Rectal smooth muscle tissue (tissue), 1 donor: ENCODE results near the gene RNF144B.

Experiments
- H3K27ac ChIP-seq: one replicate; pipeline ENCODE4 v1.7.0; 2013; ENCODE audit warnings: low read depth, low read length, inconsistent platforms
- H3K27me3 ChIP-seq: one replicate; pipeline ENCODE4 v1.7.0; 2013; ENCODE audit warnings: low read length; ENCODE audit not compliant: control insufficient read depth, insufficient read depth
- H3K36me3 ChIP-seq: one replicate; pipeline ENCODE4 v1.7.0; 2013; ENCODE audit warnings: low read length; ENCODE audit not compliant: control insufficient read depth, insufficient read depth
- H3K4me1 ChIP-seq: one replicate; pipeline ENCODE4 v1.7.0; 2013; ENCODE audit warnings: low read length; ENCODE audit not compliant: control insufficient read depth, insufficient read depth
- H3K4me3 ChIP-seq: one replicate; pipeline ENCODE4 v1.7.0; 2013; ENCODE audit warnings: low read length
- H3K9ac ChIP-seq: one replicate; pipeline ENCODE4 v1.7.0; 2013; ENCODE audit warnings: low read length

RNF144B gene

DNA sequence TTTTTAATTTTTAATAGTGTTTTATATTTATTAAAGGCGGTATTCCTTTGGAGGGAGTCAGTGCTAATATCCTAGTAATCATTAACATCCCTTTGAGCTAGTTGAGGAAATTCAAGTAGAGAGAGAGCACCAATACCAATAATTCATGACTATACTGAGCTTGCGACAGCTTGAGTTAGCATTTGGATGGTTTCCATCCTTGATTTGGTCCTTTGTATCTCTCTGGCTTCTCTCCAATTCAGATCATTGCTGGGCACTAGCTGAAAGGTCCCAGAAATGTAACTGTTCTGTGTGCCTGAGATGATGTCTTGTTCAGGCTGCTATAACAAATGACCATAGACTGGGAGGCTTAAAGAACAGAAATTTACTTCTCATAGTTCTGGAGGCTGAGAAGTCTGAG is 77.0 kb downstream of the RNF144B start:
- no peak overlapping the region for H3K27ac ChIP-seq
- peaks cover 4% of the 10 kb centered on the region for H3K36me3 ChIP-seq

DNA sequence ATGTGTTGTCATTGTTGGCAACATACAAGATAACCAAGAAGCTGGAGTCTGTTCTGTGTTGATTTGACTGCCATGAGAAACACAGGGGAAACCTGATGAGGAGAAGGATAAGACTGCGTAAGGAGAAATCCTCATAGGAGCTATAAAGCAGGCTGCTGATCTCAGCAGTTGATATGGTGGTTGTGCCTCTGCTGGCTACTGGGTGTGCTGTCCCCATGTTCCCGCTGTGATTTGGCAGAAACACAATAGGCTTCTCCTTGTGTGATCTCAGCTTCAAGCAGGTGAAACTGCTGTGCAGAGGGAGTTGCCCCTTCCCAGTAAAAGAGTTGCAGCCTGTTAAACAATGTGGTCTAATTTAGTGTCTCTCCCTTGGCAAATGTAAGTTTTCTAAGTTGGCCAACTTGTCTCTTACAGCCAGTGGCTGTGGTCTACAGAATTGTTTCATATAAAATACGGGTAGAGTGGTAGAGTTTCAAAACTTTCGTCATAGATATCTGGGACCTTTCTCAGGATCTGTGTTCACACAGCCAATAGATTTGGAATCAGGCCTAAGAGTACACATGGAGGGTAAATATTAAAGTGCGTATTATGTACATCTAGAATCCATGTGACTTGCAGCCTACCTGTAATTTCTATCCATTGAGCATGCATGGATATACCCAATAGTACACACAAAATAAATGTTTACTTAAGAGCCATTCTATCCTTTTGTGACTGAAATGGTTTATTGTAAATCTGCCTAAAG is 78.4 kb downstream of the RNF144B start:
- Histone ChIP-seq H3K27ac (no peak overlapping the region), H3K9ac (no peak overlapping the region), H3K4me1 (no peaks in the 10 kb centered on the region), H3K27me3 (no peaks in the 10 kb centered on the region), H3K4me3 (no peak overlapping the region), H3K36me3 (peaks cover 4% of the 10 kb centered on the region)

More for the DNA sequence above, 77.0 kb downstream of the RNF144B start:
- H3K4me3 ChIP-seq = no peak overlapping the region
- H3K27me3 ChIP-seq = no peaks in the 10 kb centered on the region
- no peak overlapping the region for H3K9ac ChIP-seq
- no peaks in the 10 kb centered on the region for H3K4me1 ChIP-seq

DNA sequence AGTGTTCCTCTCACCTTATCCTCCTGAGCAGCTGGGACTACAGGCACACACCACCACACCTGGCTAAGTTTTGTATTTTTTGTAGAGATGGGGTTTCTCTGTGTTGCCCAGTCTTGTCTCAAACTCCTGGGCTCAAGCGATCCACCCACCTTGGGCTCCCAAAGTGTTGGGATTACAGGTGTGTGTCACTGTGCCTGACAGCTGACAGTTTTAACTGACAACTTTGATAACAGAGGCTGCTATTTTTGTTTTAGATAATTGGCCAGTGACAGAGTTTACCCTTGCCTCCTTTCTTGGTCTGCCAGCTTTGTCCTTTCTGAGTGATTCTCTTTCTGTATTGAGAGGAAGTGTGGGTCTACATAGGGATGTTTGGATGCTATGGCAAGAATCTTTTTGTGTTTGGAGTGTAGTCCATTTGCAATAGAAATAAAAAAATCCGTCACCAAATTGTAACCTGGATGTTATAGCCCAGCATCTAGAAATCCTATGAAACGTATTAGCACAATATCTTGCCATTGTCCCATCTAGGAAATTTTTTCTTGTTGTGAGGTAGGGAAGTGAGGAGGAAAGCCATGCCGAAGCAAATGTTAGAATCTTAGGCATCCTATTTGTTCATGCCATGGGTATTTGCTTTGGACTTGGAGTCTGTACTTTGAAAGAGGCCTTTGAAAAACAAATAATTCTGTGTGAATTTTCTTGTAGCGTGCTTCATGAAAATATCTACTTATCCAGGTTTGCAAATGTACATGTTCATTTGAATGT is 80.8 kb downstream of the RNF144B start:
- no peak overlapping the region for H3K27ac ChIP-seq
- H3K36me3 ChIP-seq = peaks cover 4% of the 10 kb centered on the region

GRCh38 chr6:18468503-18468843 is 81.3 kb downstream of the RNF144B start:
- H3K27ac ChIP-seq = no peak overlapping the region
- no peak overlapping the region for H3K4me3 ChIP-seq
- H3K36me3 ChIP-seq = peaks cover 4% of the 10 kb centered on the region
- no peaks in the 10 kb centered on the region for H3K27me3 ChIP-seq
- no peak overlapping the region for H3K9ac ChIP-seq
- H3K4me1 ChIP-seq = no peaks in the 10 kb centered on the region

More for the DNA sequence above, 80.8 kb downstream of the RNF144B start:
- Histone ChIP-seq H3K4me1 (no peaks in the 10 kb centered on the region), H3K4me3 (no peak overlapping the region), H3K9ac (no peak overlapping the region), H3K27me3 (no peaks in the 10 kb centered on the region)

DNA sequence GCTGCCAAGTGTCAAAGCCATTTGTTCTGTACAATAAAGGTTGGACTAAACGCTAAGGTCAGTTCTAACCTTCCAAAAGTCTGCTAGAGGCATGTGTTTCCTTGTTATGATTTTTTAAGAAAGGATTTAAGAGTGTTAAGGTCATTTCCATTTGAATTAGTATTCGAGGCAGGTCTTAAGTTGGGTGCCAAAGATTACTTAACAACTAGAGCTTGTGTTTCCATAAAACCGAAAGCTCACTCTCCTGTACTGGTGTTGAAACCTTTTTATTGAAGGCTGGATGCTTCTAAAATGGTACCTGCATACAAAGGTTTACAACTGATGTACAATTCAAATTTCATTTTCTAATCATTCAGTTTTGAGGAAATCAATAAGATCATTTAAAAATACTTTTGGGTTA is 82.4 kb downstream of the RNF144B start:
- Histone ChIP-seq H3K36me3 (peaks cover 4% of the 10 kb centered on the region), H3K27me3 (no peaks in the 10 kb centered on the region), H3K4me1 (no peaks in the 10 kb centered on the region), H3K27ac (no peak overlapping the region), H3K4me3 (no peak overlapping the region), H3K9ac (no peak overlapping the region)

GRCh38 chr6:18471232-18471964 is 84.2 kb downstream of the RNF144B start:
- Histone ChIP-seq H3K4me1 (no peaks in the 10 kb centered on the region), H3K4me3 (no peak overlapping the region), H3K27me3 (no peaks in the 10 kb centered on the region), H3K36me3 (no peaks in the 10 kb centered on the region), H3K27ac (no peak overlapping the region), H3K9ac (no peak overlapping the region)

- H3K4me3 ChIP-seq = no peak overlapping the region
- no peak overlapping the region for H3K27ac ChIP-seq
- no peaks in the 10 kb centered on the region for H3K36me3 ChIP-seq
- H3K4me1 ChIP-seq = no peaks in the 10 kb centered on the region
- no peak overlapping the region for H3K9ac ChIP-seq
- H3K27me3 ChIP-seq = no peaks in the 10 kb centered on the region
Measured at GRCh38 chr6:18472941-18473340, 85.8 kb downstream of the RNF144B start.

DNA sequence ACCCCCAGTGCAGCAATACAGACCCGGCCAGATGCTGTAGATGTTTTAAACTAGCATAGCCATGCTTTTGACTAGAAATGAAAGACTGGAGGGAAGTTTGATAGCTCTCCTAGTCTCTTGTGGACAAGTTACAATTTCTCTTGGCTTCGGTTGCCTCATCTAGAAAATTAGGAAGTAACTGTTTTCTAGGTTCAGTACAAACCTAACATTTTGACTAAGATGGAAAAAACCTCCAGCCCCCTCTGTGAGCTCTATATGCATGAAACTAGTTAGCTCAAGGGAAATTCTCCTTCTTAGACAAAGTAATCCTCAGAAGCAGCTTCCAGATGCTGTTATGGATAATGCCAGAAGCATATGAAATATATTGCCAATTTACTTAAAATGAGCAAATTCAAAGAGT is 86.6 kb downstream of the RNF144B start:
- Histone ChIP-seq H3K27me3 (no peaks in the 10 kb centered on the region), H3K4me3 (no peak overlapping the region), H3K4me1 (no peaks in the 10 kb centered on the region), H3K36me3 (no peaks in the 10 kb centered on the region), H3K9ac (no peak overlapping the region), H3K27ac (no peak overlapping the region)

- H3K4me1 ChIP-seq = no peaks in the 10 kb centered on the region
- H3K9ac ChIP-seq = no peak overlapping the region
- H3K36me3 ChIP-seq = no peaks in the 10 kb centered on the region
- H3K27ac ChIP-seq = no peak overlapping the region
- no peak overlapping the region for H3K4me3 ChIP-seq
- H3K27me3 ChIP-seq = no peaks in the 10 kb centered on the region
Measured at GRCh38 chr6:18477301-18477941, 90.3 kb downstream of the RNF144B start.

DNA sequence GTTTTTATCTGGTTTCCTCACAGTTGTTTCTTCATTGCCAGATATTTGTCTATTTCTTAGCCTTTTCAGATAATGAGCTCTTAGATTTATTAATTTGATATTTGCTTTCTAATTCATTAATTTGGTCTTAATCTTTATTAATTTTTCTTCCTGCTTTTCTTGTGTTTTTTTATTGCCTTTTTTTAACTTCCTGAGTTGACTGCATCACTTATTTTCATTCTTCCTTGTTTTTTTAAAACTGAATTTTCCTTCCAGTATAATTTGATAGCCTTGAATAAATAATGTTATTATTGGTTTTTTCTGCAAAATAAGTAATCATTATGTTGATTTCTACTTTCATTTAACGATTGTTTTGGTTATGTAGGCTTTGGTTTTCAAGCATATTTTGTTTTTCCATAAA is 91.5 kb downstream of the RNF144B start:
- Histone ChIP-seq H3K4me3 (no peak overlapping the region), H3K36me3 (no peaks in the 10 kb centered on the region), H3K27me3 (no peaks in the 10 kb centered on the region), H3K4me1 (no peaks in the 10 kb centered on the region), H3K9ac (no peak overlapping the region), H3K27ac (no peak overlapping the region)

GRCh38 chr6:18481870-18482269 is 94.7 kb downstream of the RNF144B start:
- no peaks in the 10 kb centered on the region for H3K36me3 ChIP-seq
- no peaks in the 10 kb centered on the region for H3K27me3 ChIP-seq
- H3K9ac ChIP-seq = no peak overlapping the region
- H3K27ac ChIP-seq = no peak overlapping the region
- H3K4me1 ChIP-seq = no peaks in the 10 kb centered on the region
- H3K4me3 ChIP-seq = no peak overlapping the region
